HG03175 (cell line): ENCODE measurements around the gene CHST11.

Source experiments
- ATAC-seq: cut with Tn5 transposase; IDR thresholded peaks from one replicate; pipeline ENCODE4 v1.9.1; 2021; ENCODE audit warnings: mild to moderate bottlenecking, moderate library complexity; ENCODE audit not compliant: unreplicated experiment

CHST11 gene

DNA sequence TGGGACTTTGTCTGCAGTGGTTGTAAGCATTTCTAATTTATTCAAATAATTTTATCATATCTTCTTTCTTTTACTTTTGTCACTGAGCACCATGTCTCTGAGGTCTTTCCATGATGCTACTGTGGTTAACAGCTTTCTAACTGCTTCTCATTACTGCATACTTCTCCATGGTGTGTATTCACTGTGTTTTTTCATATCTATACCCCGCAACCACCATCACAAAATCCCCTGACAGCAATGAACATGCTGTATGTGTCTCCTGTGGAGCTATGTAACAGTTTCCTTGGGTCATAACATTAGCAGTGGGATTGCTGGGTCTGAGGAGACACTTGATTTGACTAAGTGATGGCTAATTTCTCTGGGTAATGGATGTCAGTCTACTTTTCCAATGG is 29.2 kb upstream of the CHST11 start:
- ATAC-seq, result peak; percentile 75

- no peak for ATAC-seq
Measured at GRCh38 chr12:104433061-104433460, 23.7 kb upstream of the CHST11 start.

DNA sequence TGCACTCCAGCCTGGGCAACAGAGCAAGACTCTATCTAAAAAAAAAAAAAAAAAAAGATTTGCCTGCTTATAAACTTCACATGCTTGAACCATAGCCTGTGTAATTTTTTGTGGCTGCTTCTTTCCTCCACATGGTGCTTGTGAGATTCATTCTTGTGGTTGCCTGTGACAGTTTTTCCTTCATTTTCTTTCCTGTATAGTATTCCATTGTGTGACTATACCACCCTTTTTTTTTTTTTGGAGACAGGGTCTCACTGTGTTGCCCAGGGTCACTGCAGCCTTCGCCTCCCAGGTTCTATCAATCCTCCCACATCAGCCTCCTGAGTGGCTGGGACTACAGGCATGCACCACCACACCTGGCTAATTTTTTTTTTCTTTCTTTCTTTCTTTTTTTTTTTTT is 22.6 kb upstream of the CHST11 start:
- no peak for ATAC-seq

- no peak for ATAC-seq
Measured at GRCh38 chr12:104435175-104435574, 21.6 kb upstream of the CHST11 start.

GRCh38 chr12:104435765-104436164 is 21.0 kb upstream of the CHST11 start:
- ATAC-seq, result no peak

GRCh38 chr12:104436790-104437189 is 20.0 kb upstream of the CHST11 start:
- ATAC-seq, result no peak

DNA sequence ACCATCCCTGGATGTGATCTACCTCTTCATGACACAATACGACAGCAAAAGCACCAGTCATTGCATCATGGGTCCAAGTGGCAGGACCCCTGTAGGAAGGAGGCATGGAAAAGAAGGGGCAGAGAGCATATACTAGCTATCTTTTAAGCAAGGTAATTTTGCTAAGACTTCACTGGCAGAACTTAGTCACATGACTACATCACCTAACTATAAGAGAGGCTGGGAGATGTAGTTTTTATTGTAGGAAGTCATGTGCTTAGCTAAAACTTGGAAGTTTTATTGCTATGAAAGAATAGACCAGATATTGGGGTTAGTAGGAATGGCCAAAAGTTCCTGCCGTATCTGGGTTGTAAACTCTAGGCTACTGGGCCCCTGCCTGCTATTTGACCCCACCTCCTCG is 18.6 kb upstream of the CHST11 start:
- ATAC-seq, result no peak

DNA sequence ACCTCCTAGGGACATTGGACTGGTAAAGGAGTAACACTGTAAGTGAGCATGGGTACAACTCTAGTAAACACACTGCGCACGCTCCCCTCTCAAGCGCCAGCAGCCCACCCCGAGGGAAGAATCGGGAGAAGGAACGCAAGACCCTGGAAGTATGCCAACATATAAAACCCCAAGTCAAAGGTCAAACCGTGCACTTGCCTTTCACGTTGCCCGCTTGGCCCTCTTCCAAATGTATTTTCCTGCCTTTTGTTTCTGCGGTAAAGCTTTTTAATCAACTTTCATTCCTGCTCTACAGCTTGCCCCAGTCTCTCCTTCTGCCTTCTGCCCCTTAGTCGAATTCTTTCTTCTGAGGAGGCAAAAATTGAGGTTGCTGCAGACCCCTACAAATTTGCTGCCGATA is 17.6 kb upstream of the CHST11 start:
- no peak for ATAC-seq

GRCh38 chr12:104443008-104443407 is 13.7 kb upstream of the CHST11 start:
- no peak for ATAC-seq

DNA sequence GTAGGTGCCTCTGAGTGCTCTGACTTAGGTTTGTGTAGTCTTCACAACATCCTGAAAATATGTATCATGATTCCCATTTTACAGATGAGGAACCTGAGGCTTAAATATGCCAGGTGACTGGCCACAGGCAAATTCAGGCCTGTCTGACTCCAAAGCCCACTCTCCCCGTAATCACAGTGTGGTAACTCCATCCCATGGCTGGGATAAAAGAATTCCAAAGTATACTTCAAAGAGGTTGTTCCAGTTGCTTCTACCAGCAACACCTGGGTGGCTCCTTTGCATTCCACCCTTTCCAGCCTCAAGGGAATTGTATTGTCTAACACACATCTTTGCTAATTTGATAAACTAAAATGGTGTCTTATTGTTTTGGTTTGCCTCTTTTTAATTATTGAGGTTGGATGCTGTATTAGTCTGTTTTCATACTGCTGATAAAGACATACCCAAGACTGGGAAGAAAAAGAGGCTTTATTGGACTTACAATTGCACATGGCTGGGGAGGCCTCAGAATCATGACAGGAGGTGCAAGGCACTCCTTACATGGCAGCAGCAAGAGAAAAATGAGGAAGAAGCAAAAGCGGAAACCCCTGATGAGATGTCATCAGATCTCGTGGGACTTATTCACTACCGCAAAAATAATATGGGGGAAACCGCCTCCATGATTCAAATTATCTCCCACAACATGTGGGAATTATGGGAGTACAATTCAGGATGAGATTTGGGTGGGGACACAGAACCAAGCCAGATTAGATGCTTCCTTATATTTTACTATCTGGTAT is 9.9 kb upstream of the CHST11 start:
- no peak for ATAC-seq

DNA sequence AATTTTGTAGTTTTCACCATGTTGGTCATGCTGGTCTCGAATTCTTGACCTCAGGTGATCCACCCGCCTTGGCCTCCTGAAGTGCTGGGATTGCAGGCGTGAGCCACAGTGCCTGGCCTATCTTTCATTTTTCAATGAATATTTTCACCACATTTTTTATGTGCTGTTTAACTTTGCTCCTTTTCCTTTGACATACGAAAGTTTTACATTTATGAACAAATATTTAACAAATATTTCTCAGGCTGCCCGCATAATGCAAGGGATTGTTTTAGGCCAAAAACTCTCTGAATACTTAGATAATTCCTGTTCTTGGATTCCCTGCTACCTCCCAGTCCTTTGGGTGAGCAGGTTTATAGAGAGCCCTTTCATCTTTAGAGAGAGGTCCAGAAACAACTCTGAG is 8.7 kb upstream of the CHST11 start:
- ATAC-seq, result no peak

DNA sequence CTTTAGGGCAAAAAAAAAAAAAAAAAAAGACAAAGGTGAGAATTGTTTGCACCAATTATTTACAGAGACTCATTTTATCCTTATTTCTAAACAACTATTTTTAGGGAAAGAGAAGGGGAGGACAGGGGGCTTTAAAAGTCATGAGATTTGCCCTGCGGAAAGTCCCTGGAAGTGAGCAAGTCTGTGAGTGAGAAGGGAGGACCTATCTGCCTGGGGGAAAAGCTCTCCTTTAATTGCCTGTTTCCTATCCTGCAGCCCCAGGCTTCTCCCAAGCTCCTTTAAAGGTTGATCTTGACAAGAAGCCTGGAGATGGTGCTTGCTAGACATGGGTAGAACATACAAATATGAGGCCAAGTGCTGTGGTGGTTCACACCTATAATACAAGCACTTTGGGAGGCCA is 8.3 kb upstream of the CHST11 start:
- ATAC-seq, result no peak

- no peak for ATAC-seq
Measured at GRCh38 chr12:104450700-104451099, 6.0 kb upstream of the CHST11 start.

GRCh38 chr12:104452087-104452486 is 4.7 kb upstream of the CHST11 start:
- no peak for ATAC-seq

DNA sequence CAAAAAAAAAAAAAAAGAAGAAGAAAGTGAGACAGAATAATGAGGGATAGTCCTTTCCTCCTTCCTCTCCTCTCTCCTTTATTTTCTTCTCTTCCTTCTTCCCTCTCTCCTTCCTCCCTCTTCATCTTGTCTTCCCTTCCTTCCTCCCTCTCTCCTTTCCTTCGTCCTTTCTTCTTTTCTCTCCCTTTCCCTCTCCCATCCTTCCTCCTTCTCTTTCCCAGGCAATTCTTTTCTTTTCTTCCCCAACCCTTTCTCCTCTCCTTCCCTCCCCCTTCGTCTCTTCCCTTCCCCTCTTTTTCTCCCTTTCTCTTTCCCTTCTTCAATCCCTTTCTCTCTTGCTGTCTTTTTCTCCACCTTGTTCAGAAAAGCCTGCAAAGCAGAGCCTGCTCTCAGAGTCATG is 3.6 kb upstream of the CHST11 start:
- no peak for ATAC-seq

- no peak for ATAC-seq
Measured at GRCh38 chr12:104454997-104455396, 1.8 kb upstream of the CHST11 start.

GRCh38 chr12:104455578-104456416 is 951 bp upstream of the CHST11 start:
- no peak for ATAC-seq

DNA sequence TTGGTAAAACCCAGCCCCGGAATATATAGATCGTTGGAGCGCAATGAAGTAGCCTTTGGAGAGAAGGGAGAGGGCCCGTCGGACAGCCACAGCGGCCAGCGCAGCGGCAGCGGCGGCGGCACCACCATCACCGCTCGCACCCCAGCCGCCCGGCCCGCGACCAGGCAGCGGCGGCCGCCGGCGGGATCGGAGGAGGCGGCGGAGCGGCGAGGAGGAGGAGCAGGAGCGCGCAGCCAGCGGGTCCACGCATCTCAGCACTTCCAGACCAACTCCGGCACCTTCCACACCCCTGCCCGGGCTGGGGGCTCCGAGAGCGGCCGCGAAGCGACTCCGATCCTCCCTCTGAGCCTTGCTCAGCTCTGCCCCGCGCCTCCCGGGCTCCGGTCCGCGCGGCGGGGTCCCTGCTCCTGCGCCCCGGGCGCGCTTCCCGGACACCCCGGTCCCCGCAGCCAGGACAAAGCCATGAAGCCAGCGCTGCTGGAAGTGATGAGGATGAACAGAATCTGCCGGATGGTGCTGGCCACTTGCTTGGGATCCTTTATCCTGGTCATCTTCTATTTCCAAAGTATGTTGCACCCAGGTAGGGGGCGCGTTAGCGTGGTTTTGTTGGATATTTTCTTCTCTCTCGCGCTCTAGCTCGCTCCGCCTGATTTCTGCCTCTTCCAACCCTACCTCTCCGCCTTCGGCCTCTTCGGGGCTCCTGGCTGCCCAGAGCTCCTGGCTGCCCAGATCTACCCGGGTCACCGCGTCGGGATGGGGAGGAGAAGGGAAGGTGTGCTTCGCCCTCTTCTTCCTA is 400 bp downstream of the CHST11 start:
- peak; percentile 32 for ATAC-seq

DNA sequence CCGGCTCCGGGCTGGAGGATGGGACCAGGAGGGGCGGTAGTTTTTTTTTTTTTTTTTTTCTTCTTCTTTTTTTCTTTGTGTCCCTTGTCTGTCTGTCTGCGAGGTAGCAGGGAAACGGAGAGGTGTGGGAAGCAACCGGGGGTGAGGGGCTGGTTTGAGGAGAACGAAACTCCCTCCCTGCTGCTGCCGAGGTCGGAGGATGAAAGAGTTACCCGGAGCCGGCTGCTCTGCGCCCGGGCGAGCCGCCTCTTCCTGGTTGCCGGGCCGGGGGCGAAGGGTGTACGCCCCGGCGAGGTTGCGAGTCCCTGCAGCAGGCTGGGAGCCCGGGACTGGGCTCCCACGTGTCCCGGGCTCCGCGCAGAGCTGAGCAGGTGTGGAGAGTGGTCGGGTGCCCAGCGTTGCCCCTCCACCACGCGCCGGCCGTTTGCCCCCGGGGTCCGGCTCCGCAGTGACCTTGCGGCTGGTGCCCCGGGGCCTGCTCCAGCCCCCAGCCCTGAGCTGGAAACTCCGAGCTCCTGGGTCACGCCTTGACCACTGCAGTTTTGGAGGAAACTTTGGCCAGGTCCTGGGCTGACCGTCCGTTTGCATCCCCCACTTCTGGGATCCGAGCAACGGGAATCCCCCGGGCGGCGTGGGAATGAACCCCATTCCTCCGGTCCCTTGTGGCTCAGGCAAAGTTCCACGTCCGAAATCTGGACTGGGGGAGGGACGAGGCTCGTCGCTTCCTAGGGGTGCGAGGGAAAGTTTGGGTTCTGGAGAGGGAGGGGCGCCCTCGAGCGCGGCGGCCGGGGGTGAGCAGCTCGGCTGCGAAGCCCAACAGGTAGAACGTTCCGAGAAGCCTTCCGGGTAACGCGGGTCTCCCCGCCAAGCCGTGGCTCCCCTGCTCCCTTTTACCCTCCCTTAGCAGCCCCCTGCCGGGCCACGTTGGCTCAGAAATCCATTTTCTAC is 1.3 kb downstream of the CHST11 start:
- no peak for ATAC-seq

DNA sequence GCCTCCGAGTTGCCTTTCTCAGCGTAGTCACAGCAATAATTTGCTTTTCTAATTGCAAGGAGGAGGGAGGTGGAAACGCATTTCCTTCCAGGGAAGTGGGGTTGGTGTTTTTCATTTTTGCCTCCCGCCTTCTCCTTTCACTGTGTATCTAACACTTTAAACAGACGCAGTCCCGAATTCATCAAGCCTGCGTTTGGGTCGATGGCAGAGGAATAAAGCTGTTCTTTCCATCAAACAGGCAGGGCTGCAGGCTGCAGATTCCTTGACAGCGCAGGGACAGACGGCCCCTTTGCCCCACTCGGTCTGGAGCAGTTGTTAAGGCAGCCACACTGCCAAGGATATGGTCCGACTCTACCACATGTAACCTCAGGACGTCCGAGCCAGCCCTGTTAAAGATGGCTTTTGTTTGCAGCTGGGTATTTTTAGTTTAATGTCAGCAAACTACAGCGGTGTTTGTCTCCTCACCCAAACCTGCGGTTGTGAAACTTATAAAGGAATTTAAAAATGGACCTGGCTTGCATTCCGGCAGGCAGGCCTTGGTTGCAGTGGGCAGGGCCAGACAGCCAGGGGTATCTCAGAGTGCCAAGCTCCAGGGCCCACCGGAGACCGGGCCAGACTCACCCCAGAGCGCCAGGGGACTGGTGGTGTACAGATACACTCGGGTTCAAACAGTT is 2.1 kb downstream of the CHST11 start:
- ATAC-seq, result no peak
